Esophagus muscularis mucosa (tissue), 4 donors: ENCODE data around the gene TBC1D10B.

Experiments used
- CTCF ChIP-seq, 3 experiments: fragments of 200-600 bp in 2 of 3; fragments of 450-650 bp in 1 of 3; sonication (generic) in 2 of 3; IDR thresholded peaks; one replicate each; pipeline ENCODE4 v1.5.1; 2017 to 2019; ENCODE audit warnings: antibody characterized with exemption in 3 of 3, mild to moderate bottlenecking in 2 of 3, moderate library complexity in 1 of 3
- EP300 ChIP-seq: sonication (generic); formaldehyde crosslinking; IDR thresholded peaks from one replicate; pipeline ENCODE4 v1.6.1; 2017; ENCODE audit warnings: antibody characterized with exemption
- POLR2A ChIP-seq: fragments of 450-650 bp; IDR thresholded peaks from one replicate; pipeline ENCODE4 v1.6.1; 2017; ENCODE audit warnings: antibody characterized with exemption, moderate library complexity, mild to moderate bottlenecking, low read depth

GRCh38 chr16:30380803-30381208 lies 10.5 kb upstream of the TBC1D10B start:
- TF ChIP-seq CTCF (IDR thresholded peaks at IDR 0.05) (no peak), EP300 (no peak), POLR2A (no peak)
